Measurements from ENCODE around the gene ANKS6. TPM values are rescaled to one million over a fixed set of nuclear protein-coding genes. Genes with fewer than 3 reads are reported as not detected.

The ANKS6 gene
- total and polyA plus RNA-seq, 2 of the 8 experiments (the other 6 are each of a cell fraction or from before 2014, with no cell fraction given) = 34.1 to 56.3 TPM

DNA sequence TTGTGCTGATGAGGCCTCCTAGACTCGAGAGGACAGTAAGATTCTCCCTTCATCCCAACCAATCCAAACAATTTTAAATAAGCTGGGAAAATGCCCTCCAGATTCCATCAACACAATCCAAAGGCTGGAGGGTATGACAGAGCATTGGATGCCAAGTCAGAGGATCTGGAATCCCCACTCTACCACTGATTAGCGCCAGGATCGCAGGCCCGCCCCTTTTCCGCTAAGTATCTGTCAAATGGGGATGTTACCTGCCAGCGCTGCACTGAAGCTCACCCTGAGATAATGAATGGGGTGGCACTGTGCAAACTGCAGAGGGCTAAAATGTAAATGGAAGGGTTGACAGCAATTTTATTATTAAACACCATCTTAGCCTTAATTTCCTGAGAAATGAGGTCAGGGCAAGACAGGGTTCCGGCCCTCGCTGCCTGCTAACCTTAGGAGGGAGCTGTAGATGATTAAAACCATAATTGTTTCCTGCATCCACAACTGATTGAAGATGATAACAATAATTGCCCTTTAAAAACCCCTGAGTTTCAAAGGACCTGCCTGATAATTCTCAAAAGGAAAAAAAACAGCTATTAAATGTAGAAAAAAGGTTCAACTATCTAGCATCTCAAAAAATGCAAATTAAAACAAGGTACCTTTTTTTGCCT is 56.0 kb downstream of the ANKS6 start:
- no peak overlapping the region for H2BK20ac ChIP-seq (ENCODE audit: low read length)
- no peak overlapping the region for H3K56ac ChIP-seq (replicated peaks; ENCODE audit: insufficient read length, low read depth, low read length)
- H3K4ac ChIP-seq (replicated peaks; ENCODE audit: insufficient read length, low read depth, low read length) = no peak overlapping the region
- H4K5ac ChIP-seq (ENCODE audit: insufficient read length, low read depth, low read length) = no peak overlapping the region
- no peak overlapping the region for H3K4me3 ChIP-seq (ENCODE audit: extremely low read depth in 1 of 4, insufficient read depth in 2 of 4, low read depth in 3 of 4, low read length in 4 of 4)
- H2BK12ac ChIP-seq (ENCODE audit: low read depth, low read length) = no peak overlapping the region
- H3K18ac ChIP-seq (ENCODE audit: extremely low read depth, low read length) = no peak overlapping the region
- H2AFZ ChIP-seq (ENCODE audit: low read length) = no peak overlapping the region
- H3K9me3 ChIP-seq (ENCODE audit: insufficient read depth in 2 of 2, low read depth in 1 of 2, low read length in 1 of 2) = 0 out of 4 replicates have a peak, but pooled peaks cover 0 to 5% of the 10 kb centered on the region in 2 experiments
- no peaks in the 10 kb centered on the region for H4K20me1 ChIP-seq (replicated peaks in 1 of 2; ENCODE audit: control insufficient read depth in 1 of 2, insufficient read depth in 2 of 2, low read length in 2 of 2)
- H3K23me2 ChIP-seq (ENCODE audit: low read depth, low read length) = no peaks in the 10 kb centered on the region
- H2BK5ac ChIP-seq (ENCODE audit: low read depth, low read length) = no peak overlapping the region
- no peaks in the 10 kb centered on the region for H3K79me2 ChIP-seq (ENCODE audit: control insufficient read depth in 1 of 2, insufficient read depth in 2 of 2, low read length in 2 of 2)
- H3K4me2 ChIP-seq (ENCODE audit: insufficient read depth in 1 of 2, low read depth in 2 of 2, low read length in 2 of 2) = no peak overlapping the region
- no peak overlapping the region for H2BK120ac ChIP-seq (replicated peaks; ENCODE audit: low read depth, low read length)
- no peaks in the 10 kb centered on the region for H3K4me1 ChIP-seq (replicated peaks in 1 of 4; ENCODE audit: control insufficient read depth in 3 of 4, insufficient read depth in 4 of 4, low read length in 3 of 4)
- no peak overlapping the region for H2AK5ac ChIP-seq (ENCODE audit: low read depth, low read length)
- H3K36me3 ChIP-seq (ENCODE audit: control insufficient read depth in 2 of 4, insufficient read depth in 4 of 4, low read length in 3 of 4) = peaks cover 0 to 36% (median 9%) of the 10 kb centered on the region in 4 experiments; a peak in 5 of 8 replicates
- no peak overlapping the region for H3K9ac ChIP-seq (replicated peaks in 1 of 4; ENCODE audit: extremely low read depth in 1 of 4, low read depth in 3 of 4, low read length in 3 of 4)
- ChIA-PET POLR2A (ENCODE audit: partially characterized antibody) (interaction anchor here (0.8 kb wide), 1 partner anchor 11 kb away, joined by 3 read pairs; no protein-coding TSS in a partner anchor), CTCF (ENCODE audit: partially characterized antibody) (interaction anchor here (0.7 to 2.5 kb wide), 5 partner anchors 11 to 375 kb away, joined by 3 to 10 read pairs (median 3); no protein-coding TSS in a partner anchor)
- no peak overlapping the region for H4K8ac ChIP-seq (ENCODE audit: extremely low read depth, insufficient read depth, low read length)
- no peak overlapping the region for H3K14ac ChIP-seq (ENCODE audit: insufficient read length)
- no peak overlapping the region for H3K27ac ChIP-seq (ENCODE audit: low read depth, low read length)
- WGBS, 2 experiments (ENCODE audit: extremely low coverage in 1 of 2, insufficient coverage in 1 of 2, insufficient read length in 1 of 2, insufficient replicate concordance in 2 of 2, low coverage in 1 of 2, low lambda C conversion rate in 2 of 2, missing lambda C conversion rate in 1 of 2) = 94% methylated on average over 8 of the region's 8 CpGs; no CpG with 5 or more reads in 1 of the 2 experiments
- H2BK15ac ChIP-seq (ENCODE audit: low read length) = no peak overlapping the region
- no peak overlapping the region for H4K91ac ChIP-seq (replicated peaks; ENCODE audit: insufficient read length, low read length)
- H3K27me3 ChIP-seq (replicated peaks in 1 of 4; ENCODE audit: control insufficient read depth in 3 of 4, extremely low read depth in 1 of 4, insufficient read depth in 3 of 4, low read length in 3 of 4) = no peaks in the 10 kb centered on the region
- FAIRE-seq (no peak), DNase-seq (ENCODE audit: low read depth in 1 of 2, low spot score in 2 of 2) (no peak)
- no peaks in the 10 kb centered on the region; the same call in 1 of the 2 replicates for H3K79me1 ChIP-seq (ENCODE audit: low read depth, low read length)
- H3K23ac ChIP-seq (ENCODE audit: insufficient read length) = no peak overlapping the region
- no peak for TF ChIP-seq CBX8 (IDR thresholded peaks at IDR 0.05; ENCODE audit: borderline replicate concordance, low read depth, low read length)
- TF ChIP-seq ZNF274 (IDR thresholded peaks at IDR 0.05; ENCODE audit: borderline replicate concordance, extremely low read depth, low read length) = no peak
- no peak for TF ChIP-seq EGR1 (IDR thresholded peaks at IDR 0.05; ENCODE audit: borderline replicate concordance, low read depth, low read length)
- TF ChIP-seq CBX5 (IDR thresholded peaks at IDR 0.05; ENCODE audit: low read depth, low read length) = no peak
- TF ChIP-seq, protein P1, sequence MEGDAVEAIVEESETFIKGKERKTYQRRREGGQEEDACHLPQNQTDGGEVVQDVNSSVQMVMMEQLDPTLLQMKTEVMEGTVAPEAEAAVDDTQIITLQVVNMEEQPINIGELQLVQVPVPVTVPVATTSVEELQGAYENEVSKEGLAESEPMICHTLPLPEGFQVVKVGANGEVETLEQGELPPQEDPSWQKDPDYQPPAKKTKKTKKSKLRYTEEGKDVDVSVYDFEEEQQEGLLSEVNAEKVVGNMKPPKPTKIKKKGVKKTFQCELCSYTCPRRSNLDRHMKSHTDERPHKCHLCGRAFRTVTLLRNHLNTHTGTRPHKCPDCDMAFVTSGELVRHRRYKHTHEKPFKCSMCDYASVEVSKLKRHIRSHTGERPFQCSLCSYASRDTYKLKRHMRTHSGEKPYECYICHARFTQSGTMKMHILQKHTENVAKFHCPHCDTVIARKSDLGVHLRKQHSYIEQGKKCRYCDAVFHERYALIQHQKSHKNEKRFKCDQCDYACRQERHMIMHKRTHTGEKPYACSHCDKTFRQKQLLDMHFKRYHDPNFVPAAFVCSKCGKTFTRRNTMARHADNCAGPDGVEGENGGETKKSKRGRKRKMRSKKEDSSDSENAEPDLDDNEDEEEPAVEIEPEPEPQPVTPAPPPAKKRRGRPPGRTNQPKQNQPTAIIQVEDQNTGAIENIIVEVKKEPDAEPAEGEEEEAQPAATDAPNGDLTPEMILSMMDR (IDR thresholded peaks at IDR 0.05; ENCODE audit: control extremely low read depth in 1 of 3, insufficient read depth in 1 of 3, low read depth in 1 of 3, low read length in 3 of 3) = no peak

Measured in H1 (cell line).